ENCODE results near the gene CCDC178.

DNA sequence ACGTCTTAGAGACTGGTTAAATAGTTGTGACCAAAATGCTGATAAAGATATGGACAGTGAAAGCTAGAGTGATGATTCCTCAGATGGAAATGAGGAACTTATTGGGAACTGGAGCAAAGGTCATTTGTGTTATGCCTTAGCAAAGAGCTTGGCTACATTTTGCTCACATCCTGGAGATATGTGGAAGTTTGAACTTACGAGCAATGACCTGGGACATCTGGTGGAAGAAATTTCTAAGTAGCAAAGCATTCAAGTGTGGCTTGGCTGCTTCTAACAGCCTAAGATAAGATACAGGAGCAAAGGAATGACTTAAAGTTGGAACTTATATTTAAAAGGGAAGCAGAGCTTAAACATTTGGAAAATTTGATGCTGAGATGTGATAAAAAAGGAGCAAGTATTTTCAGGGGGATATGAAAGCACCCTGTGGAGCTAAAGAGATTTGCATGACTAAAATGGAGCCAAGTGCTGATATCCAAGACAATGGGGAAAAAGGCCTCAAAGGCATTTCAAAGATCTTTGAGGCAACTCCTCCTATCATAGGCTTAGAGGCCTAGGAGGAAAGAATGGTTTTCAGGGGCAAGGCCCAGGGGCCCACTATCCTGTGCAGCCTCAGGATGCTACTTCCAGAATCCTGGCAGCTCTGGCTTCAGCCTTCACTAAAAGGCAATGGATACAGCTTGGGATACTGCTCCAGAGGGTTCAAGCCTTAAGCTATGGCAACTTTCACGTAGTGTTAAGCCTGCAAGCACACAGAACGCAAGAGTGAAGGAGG lies 543.6 kb downstream of the CCDC178 start:
- no peak for TF ChIP-seq TCF12 (IDR thresholded peaks at IDR 0.05; ENCODE audit: low read depth)
- TF ChIP-seq RAD21 (IDR thresholded peaks at IDR 0.05; ENCODE audit: low read depth): no peak
- TF ChIP-seq EP300 (IDR thresholded peaks at IDR 0.05; ENCODE audit: borderline replicate concordance): no peak
- TF ChIP-seq EGR1 (IDR thresholded peaks at IDR 0.05): no peak
- no peak for TF ChIP-seq REST (IDR thresholded peaks at IDR 0.05; ENCODE audit: low read depth)
- no peak for TF ChIP-seq MAX (IDR thresholded peaks at IDR 0.05)
- no peak for TF ChIP-seq ZBTB7A (IDR thresholded peaks at IDR 0.05; ENCODE audit: low read depth)
- TF ChIP-seq CEBPB (IDR thresholded peaks at IDR 0.05): no peak
- no peak for TF ChIP-seq NFIC (IDR thresholded peaks at IDR 0.05)
- no peak for TF ChIP-seq CREB1 (IDR thresholded peaks at IDR 0.05; ENCODE audit: low read depth)
- no peak for TF ChIP-seq TAF1 (IDR thresholded peaks at IDR 0.05; ENCODE audit: low read depth)
- TF ChIP-seq TEAD4 (IDR thresholded peaks at IDR 0.05): no peak
